MCF 10A (cell line): ENCODE measurements around the gene FAHD1. TPM values are rescaled to one million over a fixed set of nuclear protein-coding genes. Genes with fewer than 3 reads are reported as not detected.

Experiments used
- BruUV-seq: library from RNA; stranded (reverse); fragments of 400-500 nt; replicated peaks from 2 replicates; lab custom pipeline; 2021; lab: Mats Ljungman, UMichigan
- CTCF ChIA-PET: fragments of 300-600 bp; sonication (Branson Sonifier 250); formaldehyde crosslinking; extraction: SDS; loops from one replicate; lab custom pipeline; 2021; ENCODE audit warnings: antibody characterized with exemption, inconsistent platforms; lab: Yijun Ruan, JAX
- POLR2A ChIA-PET: fragments of 300-600, 350-650 bp; sonication (Branson Sonifier 250); formaldehyde crosslinking; extraction: SDS; loops from one replicate; lab custom pipeline; 2020; ENCODE audit warnings: antibody characterized with exemption, inconsistent platforms; lab: Yijun Ruan, JAX
- DNase-seq: peaks from one replicate; pipeline ENCODE4 v3.0.0-alpha.2; 2018; ENCODE audit not compliant: unreplicated experiment
- H3K27ac Mint-ChIP-seq: one replicate; pipeline ENCODE4 v1.8.0; 2022; ENCODE audit warnings: mild to moderate bottlenecking, low read depth, mixed read lengths; ENCODE audit not compliant: unreplicated experiment
- H3K27me3 Mint-ChIP-seq: one replicate; pipeline ENCODE4 v1.8.0; 2022; ENCODE audit warnings: mixed read lengths; ENCODE audit not compliant: insufficient read depth, unreplicated experiment
- H3K36me3 Mint-ChIP-seq: one replicate; pipeline ENCODE4 v1.8.0; 2022; ENCODE audit warnings: mild to moderate bottlenecking, moderate library complexity, mixed read lengths; ENCODE audit not compliant: insufficient read depth, unreplicated experiment
- H3K4me1 Mint-ChIP-seq: one replicate; pipeline ENCODE4 v1.8.0; 2022; ENCODE audit warnings: mixed read lengths; ENCODE audit not compliant: insufficient read depth, unreplicated experiment
- H3K4me3 Mint-ChIP-seq: one replicate; pipeline ENCODE4 v1.8.0; 2022; ENCODE audit warnings: mild to moderate bottlenecking, moderate library complexity, mixed read lengths; ENCODE audit not compliant: unreplicated experiment
- H3K9me3 Mint-ChIP-seq: one replicate; pipeline ENCODE4 v1.8.0; 2022; ENCODE audit warnings: mixed read lengths; ENCODE audit not compliant: unreplicated experiment
- intact Hi-C: fragments of 100-400 bp; cut with micrococcal nuclease; formaldehyde crosslinking; loops from 2 replicates; pipeline ENCODE4 v1.14.1; 2022
- total RNA-seq: library from RNA; stranded (reverse); gene quantifications from 2 replicates; pipeline ENCODE4 v1.2.3, GENCODE V29; 2022
- TF ChIP-seq, protein P1 (sequence below): fragments of 200-600 bp; IDR thresholded peaks from one replicate; pipeline ENCODE4 v1.8.0; 2022; ENCODE audit warnings: antibody characterized with exemption, mild to moderate bottlenecking; ENCODE audit not compliant: unreplicated experiment

FAHD1 gene
- total RNA-seq, 1 experiment from 2014 or later, result 21.4 TPM

DNA sequence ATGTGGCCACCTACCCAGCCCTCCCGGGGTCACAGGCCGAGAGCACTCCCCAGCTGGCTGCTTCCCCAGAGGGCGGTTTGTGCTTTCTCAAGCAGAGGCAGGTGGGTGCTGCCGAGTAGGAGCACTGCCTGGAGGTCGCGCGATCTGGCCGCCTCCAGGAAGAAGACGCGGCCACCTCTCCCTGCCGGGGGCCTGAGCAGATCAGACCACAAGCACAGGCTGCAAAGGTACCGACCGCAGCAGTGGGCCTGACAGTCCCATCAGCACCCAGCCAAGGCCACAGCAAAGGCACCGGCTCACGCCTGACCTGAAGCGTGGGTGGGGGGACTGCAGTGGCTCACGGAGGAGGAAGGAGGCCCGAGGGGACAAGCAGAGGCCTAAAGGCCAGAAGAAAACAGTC is 18.3 kb upstream of the FAHD1 start:
- intact Hi-C loops, result no loop called here
- no peaks in the 10 kb centered on the region for H3K27me3 Mint-ChIP-seq
- H3K9me3 Mint-ChIP-seq, result no peaks in the 10 kb centered on the region
- ChIA-PET CTCF (no interaction called here), POLR2A (no interaction called here)
- H3K4me3 Mint-ChIP-seq, result no peak overlapping the region
- TF ChIP-seq, protein P1, sequence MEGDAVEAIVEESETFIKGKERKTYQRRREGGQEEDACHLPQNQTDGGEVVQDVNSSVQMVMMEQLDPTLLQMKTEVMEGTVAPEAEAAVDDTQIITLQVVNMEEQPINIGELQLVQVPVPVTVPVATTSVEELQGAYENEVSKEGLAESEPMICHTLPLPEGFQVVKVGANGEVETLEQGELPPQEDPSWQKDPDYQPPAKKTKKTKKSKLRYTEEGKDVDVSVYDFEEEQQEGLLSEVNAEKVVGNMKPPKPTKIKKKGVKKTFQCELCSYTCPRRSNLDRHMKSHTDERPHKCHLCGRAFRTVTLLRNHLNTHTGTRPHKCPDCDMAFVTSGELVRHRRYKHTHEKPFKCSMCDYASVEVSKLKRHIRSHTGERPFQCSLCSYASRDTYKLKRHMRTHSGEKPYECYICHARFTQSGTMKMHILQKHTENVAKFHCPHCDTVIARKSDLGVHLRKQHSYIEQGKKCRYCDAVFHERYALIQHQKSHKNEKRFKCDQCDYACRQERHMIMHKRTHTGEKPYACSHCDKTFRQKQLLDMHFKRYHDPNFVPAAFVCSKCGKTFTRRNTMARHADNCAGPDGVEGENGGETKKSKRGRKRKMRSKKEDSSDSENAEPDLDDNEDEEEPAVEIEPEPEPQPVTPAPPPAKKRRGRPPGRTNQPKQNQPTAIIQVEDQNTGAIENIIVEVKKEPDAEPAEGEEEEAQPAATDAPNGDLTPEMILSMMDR, result no peak
- peaks cover 31% of the 10 kb centered on the region for H3K36me3 Mint-ChIP-seq
- H3K4me1 Mint-ChIP-seq, result no peaks in the 10 kb centered on the region
- BruUV-seq, result no TSS peak
- no peak overlapping the region for H3K27ac Mint-ChIP-seq
- DNase-seq, result no peak

DNA sequence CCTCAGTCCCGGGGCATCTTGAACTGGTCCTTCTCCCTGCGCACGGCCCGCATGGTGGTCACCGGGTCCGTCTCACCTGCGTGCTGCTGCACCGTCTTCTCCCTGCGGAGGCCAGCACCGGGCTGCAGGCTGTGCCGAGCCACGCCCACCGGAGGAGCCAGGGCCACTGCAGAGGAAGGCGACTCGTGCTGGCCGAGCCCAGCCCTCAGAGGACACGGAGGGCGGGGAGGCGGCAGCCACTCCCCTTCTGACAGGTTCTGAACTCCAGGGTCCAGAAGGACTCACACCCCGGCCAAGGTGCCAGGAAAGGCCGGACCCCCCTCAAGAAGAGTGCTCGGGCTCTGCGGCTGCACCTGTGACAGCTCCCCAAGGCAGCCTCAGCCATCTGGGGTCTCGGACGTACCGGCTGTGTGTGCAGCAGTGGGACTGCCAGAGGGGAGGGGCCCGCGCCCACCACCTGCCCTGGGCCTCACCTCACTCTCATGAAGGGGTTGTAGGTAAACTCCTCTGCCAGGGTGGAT is 17.7 kb upstream of the FAHD1 start:
- ChIA-PET CTCF (interaction anchor here (0.6 kb wide), 1 partner anchor 446 kb away, joined by 3 read pairs; no protein-coding TSS in a partner anchor), POLR2A (no interaction called here)
- BruUV-seq, result no TSS peak
- Mint-ChIP-seq H3K27ac (no peak overlapping the region), H3K4me3 (no peak overlapping the region), H3K36me3 (peaks cover 36% of the 10 kb centered on the region), H3K27me3 (no peaks in the 10 kb centered on the region), H3K4me1 (no peaks in the 10 kb centered on the region), H3K9me3 (no peaks in the 10 kb centered on the region)
- DNase-seq, result no peak
- TF ChIP-seq, protein P1, result no peak
- intact Hi-C loops, result no loop called here

DNA sequence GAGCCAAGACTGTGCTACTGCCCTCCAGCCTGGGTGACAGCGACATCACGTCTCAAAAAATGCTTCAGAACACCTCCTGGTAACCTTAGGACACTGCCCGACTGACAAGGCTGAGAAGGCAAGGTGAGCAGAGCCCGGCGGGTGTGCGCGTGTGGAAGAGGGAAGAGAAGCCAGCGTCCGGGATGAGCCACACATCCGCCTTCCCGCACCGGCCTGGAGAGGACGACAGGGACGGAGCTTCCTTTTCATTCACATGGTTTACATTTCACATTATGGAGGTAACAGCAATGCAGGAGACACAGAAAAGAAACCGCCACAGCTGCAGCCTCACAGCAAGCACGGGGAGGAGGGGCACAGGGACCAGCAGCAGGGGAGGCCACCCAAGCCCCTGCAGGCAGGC is 16.9 kb upstream of the FAHD1 start:
- TF ChIP-seq, protein P1, result no peak
- intact Hi-C loops, result no loop called here
- no peak for DNase-seq
- Mint-ChIP-seq H3K27me3 (no peaks in the 10 kb centered on the region), H3K36me3 (peaks cover 39% of the 10 kb centered on the region), H3K4me1 (no peaks in the 10 kb centered on the region), H3K9me3 (no peaks in the 10 kb centered on the region), H3K4me3 (no peak overlapping the region), H3K27ac (no peak overlapping the region)
- BruUV-seq, result no TSS peak
- ChIA-PET CTCF (no interaction called here), POLR2A (no interaction called here)

DNA sequence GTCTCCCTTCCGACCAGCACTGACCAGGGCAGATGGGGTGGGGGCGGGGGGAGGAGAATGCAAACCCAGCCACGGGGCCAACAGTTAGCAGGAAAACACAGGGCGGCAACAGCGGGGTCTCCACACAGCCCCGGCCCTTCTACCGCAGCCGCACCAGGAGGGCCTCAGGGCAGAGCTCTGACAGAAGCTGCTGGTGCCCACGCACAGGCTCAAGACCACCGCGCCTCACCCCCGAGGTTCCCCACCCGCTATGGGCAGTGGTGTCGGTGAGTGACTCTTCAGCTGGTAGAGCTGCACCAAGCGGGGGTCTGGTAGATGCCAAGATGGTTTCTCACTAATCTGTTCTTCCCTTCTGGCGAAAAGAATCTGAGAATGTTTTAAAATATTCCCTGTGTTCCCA is 16.5 kb upstream of the FAHD1 start:
- Mint-ChIP-seq H3K36me3 (peaks cover 44% of the 10 kb centered on the region), H3K4me1 (no peaks in the 10 kb centered on the region), H3K27ac (no peak overlapping the region), H3K9me3 (no peaks in the 10 kb centered on the region), H3K27me3 (no peaks in the 10 kb centered on the region), H3K4me3 (no peak overlapping the region)
- CTCF ChIA-PET, result no interaction called here
- no peak for DNase-seq
- intact Hi-C loops, result no loop called here
- BruUV-seq, result no TSS peak
- POLR2A ChIA-PET, result no interaction called here
- TF ChIP-seq, protein P1, result no peak
